Panc1 (cell line): ENCODE results near the gene DYNC1I1. TPM values are rescaled to one million over a fixed set of nuclear protein-coding genes. Genes with fewer than 3 reads are reported as not detected.

Experiments
- ATAC-seq: fragments of 200-7000 bp; cut with Tn5 transposase; 2 replicates; pipeline ENCODE4 v1.9.1; 2020; ENCODE audit warnings: mild to moderate bottlenecking, moderate library complexity
- BruUV-seq: library from RNA; stranded (reverse); fragments of 400-500 nt; replicated peaks from 2 replicates; lab custom pipeline; 2021; lab: Mats Ljungman, UMichigan
- CTCF ChIA-PET: fragments of 300-600 bp; sonication (Branson Sonifier 250); formaldehyde crosslinking; loops from one replicate; lab custom pipeline; 2022; ENCODE audit warnings: antibody characterized with exemption; lab: Charles Lee
- POLR2A ChIA-PET: fragments of 300-600 bp; sonication (Branson Sonifier 250); formaldehyde crosslinking; loops from one replicate; lab custom pipeline; 2022; ENCODE audit warnings: antibody characterized with exemption; lab: Charles Lee
- DNase-seq: peaks from one replicate; pipeline ENCODE4 v3.0.0-alpha.2; 2010; ENCODE audit warnings: low read depth, low spot score
- H3K27ac ChIP-seq: 2 replicates; pipeline ENCODE4 v1.5.1; 2011; ENCODE audit warnings: mild to moderate bottlenecking, low read length, inconsistent platforms
- H3K27me3 ChIP-seq: fragments of 200-500 bp; sonication (Bioruptor generic); 2 replicates; pipeline ENCODE4 v1.6.0; 2014; ENCODE audit warnings: low read length, inconsistent platforms; ENCODE audit not compliant: control insufficient read depth, insufficient read depth
- H3K36me3 ChIP-seq: fragments of 200-500 bp; sonication (Bioruptor generic); 2 replicates; pipeline ENCODE4 v1.5.1; 2014; ENCODE audit warnings: inconsistent platforms, mild to moderate bottlenecking, low read length, moderate library complexity; ENCODE audit not compliant: control insufficient read depth, insufficient read depth
- H3K4me1 ChIP-seq: 2 replicates; pipeline ENCODE4 v1.5.1; 2011; ENCODE audit warnings: inconsistent platforms, mild to moderate bottlenecking, low read length, moderate library complexity; ENCODE audit not compliant: control insufficient read depth, insufficient read depth
- H3K4me3 ChIP-seq, 2 experiments: 2 replicates each; pipeline ENCODE4 v1.5.1; 2011 to 2012; ENCODE audit warnings: low read depth in 2 of 2, low read length in 2 of 2, mild to moderate bottlenecking in 2 of 2, inconsistent platforms in 1 of 2, moderate library complexity in 1 of 2
- H3K9me3 ChIP-seq: fragments of 200-500 bp; sonication (Bioruptor generic); 2 replicates; pipeline ENCODE4 v1.5.1; 2014; ENCODE audit warnings: low read depth, mild to moderate bottlenecking, inconsistent platforms, low read length, moderate library complexity; ENCODE audit not compliant: control insufficient read depth, insufficient read depth
- POLR2AphosphoS5 ChIP-seq: IDR thresholded peaks from 2 replicates; pipeline ENCODE4 v1.6.1; 2012; ENCODE audit warnings: mild to moderate bottlenecking, low read depth, low read length, moderate library complexity
- SIN3A ChIP-seq: IDR thresholded peaks from 2 replicates; pipeline ENCODE4 v1.6.1; 2012; ENCODE audit warnings: low read depth, mild to moderate bottlenecking, low read length, moderate library complexity, borderline replicate concordance; ENCODE audit not compliant: insufficient read depth
- TCF7L2 ChIP-seq: IDR thresholded peaks from 2 replicates; pipeline ENCODE4 v1.6.1; 2011; ENCODE audit warnings: mild to moderate bottlenecking, low read depth, low read length, inconsistent platforms
- in situ Hi-C: cut with HindIII; loops from 2 replicates; pipeline ENCODE4 v1.10.0; 2016; ENCODE audit warnings: low sequenced_read_pairs, low pct_unique_long_range_greater_than_20kb
- intact Hi-C: fragments of 100-400 bp; cut with micrococcal nuclease; formaldehyde crosslinking; loops from one replicate; pipeline ENCODE4 v1.10.0; 2022; ENCODE audit not compliant: unreplicated experiment
- total RNA-seq: library from RNA; stranded (reverse); gene quantifications from one replicate; pipeline ENCODE4 v1.2.1, GENCODE V29; 2021; ENCODE audit not compliant: unreplicated experiment
- TF ChIP-seq, protein P1 (sequence below): fragments of 450-650 bp; IDR thresholded peaks from 2 replicates; pipeline ENCODE4 v1.5.1; 2017; ENCODE audit warnings: mild to moderate bottlenecking

DYNC1I1 gene
- total RNA-seq, 1 experiment from 2014 or later: 0.13 TPM

GRCh38 chr7:96052289-96052688 lies 279.9 kb downstream of the DYNC1I1 start:
- H3K4me1 ChIP-seq: no peaks in the 10 kb centered on the region
- intact Hi-C loops (no loop called here), in situ Hi-C loops (no loop called here)
- ATAC-seq: no peak
- 0 out of 2 replicates have a peak, but pooled peaks cover 2% of the 10 kb centered on the region for H3K27me3 ChIP-seq
- POLR2A ChIA-PET: no interaction called here
- no peak for DNase-seq
- no peak overlapping the region for H3K4me3 ChIP-seq
- no TSS peak for BruUV-seq
- H3K36me3 ChIP-seq: no peaks in the 10 kb centered on the region
- H3K27ac ChIP-seq: no peak overlapping the region
- CTCF ChIA-PET: no interaction called here
- no peaks in the 10 kb centered on the region for H3K9me3 ChIP-seq
- no peak for TF ChIP-seq POLR2AphosphoS5
- no peak for TF ChIP-seq TCF7L2
- TF ChIP-seq, protein P1, sequence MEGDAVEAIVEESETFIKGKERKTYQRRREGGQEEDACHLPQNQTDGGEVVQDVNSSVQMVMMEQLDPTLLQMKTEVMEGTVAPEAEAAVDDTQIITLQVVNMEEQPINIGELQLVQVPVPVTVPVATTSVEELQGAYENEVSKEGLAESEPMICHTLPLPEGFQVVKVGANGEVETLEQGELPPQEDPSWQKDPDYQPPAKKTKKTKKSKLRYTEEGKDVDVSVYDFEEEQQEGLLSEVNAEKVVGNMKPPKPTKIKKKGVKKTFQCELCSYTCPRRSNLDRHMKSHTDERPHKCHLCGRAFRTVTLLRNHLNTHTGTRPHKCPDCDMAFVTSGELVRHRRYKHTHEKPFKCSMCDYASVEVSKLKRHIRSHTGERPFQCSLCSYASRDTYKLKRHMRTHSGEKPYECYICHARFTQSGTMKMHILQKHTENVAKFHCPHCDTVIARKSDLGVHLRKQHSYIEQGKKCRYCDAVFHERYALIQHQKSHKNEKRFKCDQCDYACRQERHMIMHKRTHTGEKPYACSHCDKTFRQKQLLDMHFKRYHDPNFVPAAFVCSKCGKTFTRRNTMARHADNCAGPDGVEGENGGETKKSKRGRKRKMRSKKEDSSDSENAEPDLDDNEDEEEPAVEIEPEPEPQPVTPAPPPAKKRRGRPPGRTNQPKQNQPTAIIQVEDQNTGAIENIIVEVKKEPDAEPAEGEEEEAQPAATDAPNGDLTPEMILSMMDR: no peak
- TF ChIP-seq SIN3A: no peak

DNA sequence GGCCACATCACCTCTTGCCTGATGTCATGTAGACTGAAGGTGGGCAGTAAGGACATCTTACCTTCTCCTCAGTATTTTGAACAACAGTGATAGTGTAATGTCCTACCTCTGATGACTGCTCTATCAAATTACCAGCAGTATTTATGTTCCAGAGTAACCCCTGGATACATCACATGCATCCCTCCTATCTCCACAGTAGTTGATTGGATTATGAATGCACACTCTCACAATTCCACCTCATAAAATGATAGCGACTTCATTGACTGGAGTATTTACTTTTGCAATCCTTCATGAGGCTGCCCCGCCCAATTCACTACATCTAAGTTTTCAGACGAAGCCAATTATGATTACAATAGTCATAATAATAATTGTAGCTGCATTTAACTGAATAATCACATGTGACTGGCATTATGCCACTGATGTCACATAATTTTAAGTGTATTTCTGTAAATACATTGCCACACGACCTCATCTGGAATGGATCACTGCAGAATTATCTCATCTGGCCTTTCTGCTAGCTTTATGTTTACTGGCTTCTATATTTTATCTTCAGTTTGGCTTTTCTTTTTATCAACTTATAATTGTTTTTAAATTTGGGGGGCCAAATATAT lies 280.6 kb downstream of the DYNC1I1 start:
- POLR2A ChIA-PET: no interaction called here
- ATAC-seq (no peak), DNase-seq (no peak)
- TF ChIP-seq POLR2AphosphoS5: no peak
- TF ChIP-seq, protein P1: no peak
- CTCF ChIA-PET: no interaction called here
- Histone ChIP-seq H3K4me3 (no peak overlapping the region), H3K4me1 (no peaks in the 10 kb centered on the region), H3K27me3 (0 out of 2 replicates have a peak, but pooled peaks cover 2% of the 10 kb centered on the region), H3K9me3 (no peaks in the 10 kb centered on the region), H3K27ac (no peak overlapping the region), H3K36me3 (no peaks in the 10 kb centered on the region)
- intact Hi-C loops: no loop called here
- no TSS peak for BruUV-seq
- in situ Hi-C loops: no loop called here

DNA sequence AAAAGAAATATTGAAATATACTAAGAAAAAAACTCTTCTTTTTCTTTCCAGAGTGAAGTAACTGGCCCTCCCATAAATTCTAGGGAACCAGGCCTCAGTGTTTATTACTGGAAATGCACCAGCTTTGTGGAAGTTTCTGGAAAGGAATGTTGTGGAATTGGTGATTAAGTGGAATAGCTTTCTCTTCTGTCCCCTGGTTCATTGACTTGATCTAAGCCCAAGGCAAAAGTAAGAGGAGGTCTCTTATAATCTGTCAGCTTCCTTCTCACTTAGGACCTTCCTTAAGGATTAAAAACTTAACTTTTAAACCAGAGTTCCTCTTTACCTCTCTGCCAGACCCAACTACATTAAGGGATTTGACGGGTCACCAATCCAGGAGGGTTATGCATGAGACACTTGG lies 283.4 kb downstream of the DYNC1I1 start:
- intact Hi-C loops: no loop called here
- Histone ChIP-seq H3K27me3 (no peaks in the 10 kb centered on the region), H3K4me1 (no peaks in the 10 kb centered on the region), H3K4me3 (no peak overlapping the region), H3K27ac (no peak overlapping the region), H3K9me3 (no peaks in the 10 kb centered on the region), H3K36me3 (no peaks in the 10 kb centered on the region)
- ATAC-seq (no peak), DNase-seq (no peak)
- TF ChIP-seq, protein P1: no peak
- no peak for TF ChIP-seq TCF7L2
- in situ Hi-C loops: no loop called here
- CTCF ChIA-PET: no interaction called here
- no TSS peak for BruUV-seq
- POLR2A ChIA-PET: no interaction called here
